ENCODE results near the gene OLFM3. TPM values are rescaled to one million over a fixed set of nuclear protein-coding genes. Genes with fewer than 3 reads are reported as not detected.

The OLFM3 gene
- 32.4 TPM for total RNA-seq

- peak; percentile 38 for DNase-seq
These were observed at the start of gene OLFM3 for GRCh38 chr1:101996825-101997465. Gene OLFM3, minus strand, starts transcription at chr1:101996926.

- no peak for DNase-seq
These were observed 49.0 kb upstream of the OLFM3 start for GRCh38 chr1:102045752-102046151.

- DNase-seq: no peak
These were observed 35.8 kb upstream of the OLFM3 start for GRCh38 chr1:102032534-102032933.

GRCh38 chr1:102019530-102019929, 22.8 kb upstream of the OLFM3 start:
- no peak for DNase-seq

- DNase-seq: no peak
These were observed 19.0 kb upstream of the OLFM3 start for GRCh38 chr1:102015728-102016127.

GRCh38 chr1:102002057-102002456, 5.3 kb upstream of the OLFM3 start:
- DNase-seq: no peak

GRCh38 chr1:101995984-101996745, 561 bp downstream of the OLFM3 start:
- DNase-seq: peak; percentile 34

GRCh38 chr1:101993710-101994109, 3.0 kb downstream of the OLFM3 start:
- no peak for DNase-seq

- no peak for DNase-seq
These were observed 3.7 kb downstream of the OLFM3 start for GRCh38 chr1:101992821-101993575.

- no peak for DNase-seq
These were observed 15.8 kb downstream of the OLFM3 start for GRCh38 chr1:101980974-101981373.

GRCh38 chr1:101977266-101977665, 19.5 kb downstream of the OLFM3 start:
- no peak for DNase-seq

- DNase-seq: no peak
These were observed 20.6 kb downstream of the OLFM3 start for GRCh38 chr1:101976161-101976560.

GRCh38 chr1:101975371-101975770, 21.4 kb downstream of the OLFM3 start:
- DNase-seq: no peak

GRCh38 chr1:101974599-101975274, 22.0 kb downstream of the OLFM3 start:
- no peak for DNase-seq

- no peak for DNase-seq
These were observed 25.4 kb downstream of the OLFM3 start for GRCh38 chr1:101971304-101971703.

- no peak for DNase-seq
These were observed 28.9 kb downstream of the OLFM3 start for GRCh38 chr1:101967871-101968270.

- DNase-seq: no peak
These were observed 31.4 kb downstream of the OLFM3 start for GRCh38 chr1:101965341-101965740.

- DNase-seq: no peak
These were observed 32.0 kb downstream of the OLFM3 start for GRCh38 chr1:101964708-101965107.

- DNase-seq: no peak
These were observed 36.6 kb downstream of the OLFM3 start for GRCh38 chr1:101960142-101960541.

- no peak for DNase-seq
These were observed 37.3 kb downstream of the OLFM3 start for GRCh38 chr1:101959456-101959855.

- DNase-seq: no peak
These were observed 39.0 kb downstream of the OLFM3 start for GRCh38 chr1:101957771-101958170.

GRCh38 chr1:101953623-101954022, 43.1 kb downstream of the OLFM3 start:
- DNase-seq: no peak

GRCh38 chr1:101945884-101946283, 50.8 kb downstream of the OLFM3 start:
- no peak for DNase-seq
